Epithelial cell of esophagus (primary cell): ENCODE results near the gene ZNF594.
A peak's percentile ranks its signal among the peaks of the same experiment; 100 is the strongest.

ENCODE experiments used
- DNase-seq: peaks from one replicate; pipeline ENCODE4 v3.0.0; 2010; ENCODE audit warnings: low read depth
- H3K4me3 ChIP-seq: 2 replicates; pipeline ENCODE4 v1.5.1; 2011; ENCODE audit warnings: mild to moderate bottlenecking, low read length, control low read depth
- CTCF ChIP-seq: IDR thresholded peaks from 2 replicates; pipeline ENCODE4 v1.5.1; 2011; ENCODE audit warnings: low read depth, mild to moderate bottlenecking, low read length, control low read depth, inconsistent platforms; ENCODE audit not compliant: insufficient read depth; ENCODE audit errors: missing control alignments

Gene ZNF594

GRCh38 chr17:5210614-5211252 is 19.1 kb upstream of the ZNF594 start:
- TF ChIP-seq CTCF, result no peak
- no peak for DNase-seq
- no peak overlapping the region for H3K4me3 ChIP-seq

- DNase-seq, result no peak
- TF ChIP-seq CTCF, result no peak
- H3K4me3 ChIP-seq, result no peak overlapping the region
Measured at GRCh38 chr17:5210091-5210490, 18.4 kb upstream of the ZNF594 start.

GRCh38 chr17:5209396-5209795 is 17.7 kb upstream of the ZNF594 start:
- no peak for TF ChIP-seq CTCF
- DNase-seq, result no peak

GRCh38 chr17:5203908-5204294 is 12.2 kb upstream of the ZNF594 start:
- DNase-seq, result peak; percentile 50
- no peak for TF ChIP-seq CTCF
- no peak overlapping the region for H3K4me3 ChIP-seq

More at GRCh38 chr17:5209396-5209795, 17.7 kb upstream of the ZNF594 start:
- H3K4me3 ChIP-seq, result no peak overlapping the region

- H3K4me3 ChIP-seq, result no peak overlapping the region
- TF ChIP-seq CTCF, result no peak
- no peak for DNase-seq
Measured at GRCh38 chr17:5203178-5203907, 11.7 kb upstream of the ZNF594 start.

GRCh38 chr17:5201011-5201410 is 9.3 kb upstream of the ZNF594 start:
- TF ChIP-seq CTCF, result no peak
- no peak overlapping the region for H3K4me3 ChIP-seq
- DNase-seq, result no peak
